IPS-NIHi7 (cell line): ENCODE data around the gene TNFAIP6.

Experiments
- DNase-seq: peaks from one replicate; pipeline ENCODE4 v3.0.0; 2012; ENCODE audit warnings: mixed read lengths; ENCODE audit errors: extremely low spot score

Gene TNFAIP6

DNA sequence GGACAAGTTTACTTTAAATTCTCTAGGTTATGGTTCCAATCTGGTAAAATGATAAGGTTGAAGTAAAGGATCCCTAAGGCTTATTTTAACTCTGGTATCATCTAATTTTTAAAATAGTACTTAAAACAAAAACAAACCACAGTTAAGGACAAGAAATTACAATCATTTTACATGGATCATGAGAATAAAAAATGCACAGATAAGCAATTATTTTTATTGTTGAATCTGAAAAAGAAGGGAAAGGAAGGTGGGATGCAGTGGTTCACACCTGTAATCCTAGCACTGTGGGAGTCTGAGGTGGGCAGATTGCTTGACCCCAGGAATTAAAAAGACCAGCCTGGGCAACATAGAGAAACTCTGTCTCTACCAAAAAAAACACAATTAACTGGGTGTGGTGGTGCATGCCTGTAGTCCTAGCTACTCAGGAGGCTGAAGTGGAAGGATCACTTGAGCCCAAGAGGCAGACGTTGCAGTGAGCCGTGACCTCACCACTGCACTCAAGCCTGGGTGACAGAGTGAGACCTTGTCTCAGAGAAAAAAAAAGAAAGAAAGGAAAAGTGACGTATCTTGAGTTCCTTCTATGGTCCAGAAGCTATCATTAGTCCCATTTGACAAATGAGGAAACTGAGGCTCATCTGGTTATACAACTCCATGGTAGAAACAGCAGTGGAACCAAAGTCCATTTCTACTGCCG, 2.5 kb downstream of the TNFAIP6 start:
- no peak for DNase-seq

- no peak for DNase-seq
Measured at GRCh38 chr2:151361674-151362370, 4.4 kb downstream of the TNFAIP6 start.

DNA sequence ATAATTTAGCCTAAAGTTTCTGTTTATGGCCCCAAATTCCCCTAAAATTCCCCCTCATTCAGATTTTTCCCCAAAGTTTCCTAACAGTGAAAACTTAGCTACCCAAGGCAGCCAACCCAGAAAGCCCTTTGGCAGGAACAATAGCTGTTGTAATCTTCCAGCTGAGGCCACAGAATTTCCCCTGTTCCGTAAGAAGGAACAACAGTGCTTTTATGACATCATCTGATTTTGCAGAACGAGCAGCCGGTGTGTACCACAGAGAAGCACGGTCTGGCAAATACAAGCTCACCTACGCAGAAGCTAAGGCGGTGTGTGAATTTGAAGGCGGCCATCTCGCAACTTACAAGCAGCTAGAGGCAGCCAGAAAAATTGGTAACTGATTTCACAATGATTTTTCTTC, 6.3 kb downstream of the TNFAIP6 start:
- no peak for DNase-seq

DNA sequence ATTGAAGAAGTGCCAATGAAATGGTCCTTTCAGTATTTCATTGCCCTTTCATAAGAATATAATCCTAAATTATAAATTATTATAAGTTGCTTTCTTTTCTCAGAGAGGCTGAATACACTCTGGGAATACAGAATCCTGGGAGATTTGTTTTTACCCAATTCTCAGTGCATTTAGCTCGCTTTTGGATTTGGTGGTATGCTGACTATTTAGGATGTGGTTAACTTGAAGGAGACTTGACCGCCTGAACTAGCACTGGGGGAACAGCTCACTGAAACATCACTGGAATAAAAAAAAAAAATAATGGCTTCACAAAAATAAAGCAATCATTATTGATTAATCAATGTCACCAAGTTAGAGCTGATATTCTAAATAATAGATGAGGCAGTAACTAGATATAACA, 10.2 kb downstream of the TNFAIP6 start:
- DNase-seq = no peak

GRCh38 chr2:151374436-151374835, 17.0 kb downstream of the TNFAIP6 start:
- DNase-seq = no peak

GRCh38 chr2:151379169-151379568, 21.8 kb downstream of the TNFAIP6 start:
- no peak for DNase-seq

DNA sequence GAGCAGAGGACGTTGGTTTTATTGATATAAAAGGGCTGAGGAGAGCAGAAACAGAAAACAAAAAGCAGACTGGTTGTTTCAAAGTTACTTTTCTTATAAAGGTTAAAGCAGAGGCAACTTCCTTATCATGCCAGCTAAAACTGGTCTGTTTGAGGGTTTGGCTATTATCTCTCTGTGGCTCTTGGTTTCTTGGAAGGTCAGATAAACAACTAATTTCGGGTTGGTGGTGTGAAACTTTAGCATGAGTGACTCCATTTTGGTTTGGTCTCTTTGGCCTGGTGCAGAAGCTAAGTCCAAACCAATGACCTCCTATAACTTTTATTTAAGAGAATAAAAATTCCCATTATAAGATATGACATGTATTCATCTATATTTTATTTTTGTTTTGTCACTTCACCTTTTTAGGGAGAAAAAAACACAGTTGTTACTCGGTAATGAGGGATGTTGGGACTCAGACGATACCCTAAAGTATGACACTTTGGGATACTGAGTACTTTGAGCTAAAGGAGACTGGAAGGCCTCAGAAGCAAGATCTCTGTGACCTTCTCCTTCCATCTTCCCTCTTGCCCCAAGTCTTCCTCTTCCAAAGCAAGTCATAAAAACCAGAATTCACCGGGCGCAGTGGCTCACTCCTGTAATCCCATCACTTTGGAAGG, 23.3 kb downstream of the TNFAIP6 start:
- no peak for DNase-seq

GRCh38 chr2:151381266-151381665, 23.9 kb downstream of the TNFAIP6 start:
- no peak for DNase-seq

- DNase-seq = no peak
Measured at GRCh38 chr2:151388011-151388410, 30.6 kb downstream of the TNFAIP6 start.

DNA sequence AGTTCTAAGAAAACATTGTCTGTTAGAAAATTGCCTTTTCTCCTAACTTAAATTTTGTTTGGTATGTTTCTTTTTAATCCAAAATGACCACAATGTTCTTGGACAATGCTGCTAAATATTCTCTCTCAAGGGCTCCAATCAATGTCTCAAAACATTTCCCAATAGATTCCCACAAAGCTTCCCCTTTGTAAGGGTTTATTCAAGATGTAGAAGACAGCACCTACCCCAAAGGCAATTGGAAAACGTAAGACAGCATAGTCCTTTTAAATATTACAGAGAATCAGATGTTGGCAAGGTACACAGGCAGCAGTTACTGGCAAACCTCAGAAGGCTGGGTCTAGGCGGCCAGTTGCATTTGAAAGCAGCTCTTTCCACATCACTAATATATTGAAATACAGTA, 34.0 kb downstream of the TNFAIP6 start:
- DNase-seq = no peak

DNA sequence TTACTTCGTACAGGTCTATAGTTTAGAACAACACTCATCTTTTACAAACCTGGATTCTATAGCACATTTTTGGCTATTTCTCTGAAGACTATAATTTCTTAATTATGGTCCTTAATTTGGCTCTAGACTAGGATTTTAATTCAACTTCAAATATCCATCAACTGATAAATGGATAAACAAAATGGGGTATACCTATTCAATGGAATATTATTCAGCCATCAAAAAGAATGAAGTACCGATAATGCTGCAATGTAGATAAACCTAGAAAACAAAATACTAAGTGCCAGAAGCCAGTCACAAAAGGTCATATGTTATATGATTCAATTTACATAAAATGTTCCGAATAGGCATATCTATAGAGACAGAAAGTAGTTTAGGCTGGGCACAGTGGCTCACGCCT, 37.1 kb downstream of the TNFAIP6 start:
- no peak for DNase-seq

DNA sequence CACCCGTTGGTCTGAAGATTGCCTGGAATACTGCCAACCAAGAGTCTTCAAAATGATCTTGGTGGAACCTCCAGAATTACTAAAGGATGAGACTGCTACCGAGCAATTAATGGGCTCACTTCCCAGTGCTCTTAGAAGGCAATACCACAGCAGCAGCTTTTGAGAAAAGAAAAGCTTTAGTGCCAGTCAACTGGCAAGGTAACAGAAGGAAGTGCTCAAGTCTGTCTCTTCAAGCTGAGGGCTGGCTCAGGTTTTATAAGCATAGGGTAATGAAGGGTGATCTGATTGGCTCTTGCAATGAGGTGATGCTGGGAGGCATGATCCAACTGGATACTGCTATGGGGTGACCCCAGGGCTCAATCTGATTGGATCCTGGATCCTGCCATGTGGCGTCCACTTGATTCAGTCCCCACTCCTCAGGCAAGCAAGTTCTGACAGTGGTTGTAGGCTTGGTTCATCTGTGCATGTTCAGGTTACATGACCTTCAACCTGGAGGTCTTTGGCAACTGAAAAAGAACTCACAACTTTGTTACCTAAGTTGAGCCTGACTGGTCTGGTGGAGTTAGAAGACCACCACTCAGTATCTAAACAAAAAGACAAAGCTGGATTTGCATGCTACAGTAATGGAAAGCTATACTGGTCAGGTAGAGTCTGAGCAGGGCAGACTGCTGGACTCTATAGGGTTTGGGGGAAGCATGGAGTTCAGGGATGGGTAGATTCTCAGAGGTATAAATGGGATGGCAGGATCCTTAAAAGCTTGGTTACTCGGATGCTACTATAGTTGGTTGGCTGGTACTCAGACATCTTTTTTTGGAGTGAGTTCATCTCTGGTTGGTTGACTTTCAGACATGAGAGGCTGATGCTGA, 38.4 kb downstream of the TNFAIP6 start:
- no peak for DNase-seq

GRCh38 chr2:151399981-151400380, 42.6 kb downstream of the TNFAIP6 start:
- no peak for DNase-seq

DNA sequence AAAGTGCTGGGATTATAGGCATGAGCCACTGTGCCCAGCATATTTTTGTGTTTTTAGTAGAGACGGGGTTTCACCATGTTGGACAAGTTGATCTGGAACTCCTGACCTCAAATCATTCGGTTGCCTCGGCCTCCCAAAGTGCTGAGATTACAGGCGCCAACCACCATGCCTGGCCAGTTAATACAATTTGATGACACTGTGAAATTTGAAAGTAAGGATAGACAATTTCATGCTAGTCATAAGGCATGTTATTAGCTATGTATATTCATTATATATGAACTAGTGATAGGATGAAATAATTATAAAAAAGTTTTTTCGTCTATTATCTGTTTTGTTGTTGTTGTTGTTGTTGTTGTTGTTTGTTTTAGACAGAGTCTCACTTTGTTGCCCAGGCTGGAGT, 43.8 kb downstream of the TNFAIP6 start:
- no peak for DNase-seq

DNA sequence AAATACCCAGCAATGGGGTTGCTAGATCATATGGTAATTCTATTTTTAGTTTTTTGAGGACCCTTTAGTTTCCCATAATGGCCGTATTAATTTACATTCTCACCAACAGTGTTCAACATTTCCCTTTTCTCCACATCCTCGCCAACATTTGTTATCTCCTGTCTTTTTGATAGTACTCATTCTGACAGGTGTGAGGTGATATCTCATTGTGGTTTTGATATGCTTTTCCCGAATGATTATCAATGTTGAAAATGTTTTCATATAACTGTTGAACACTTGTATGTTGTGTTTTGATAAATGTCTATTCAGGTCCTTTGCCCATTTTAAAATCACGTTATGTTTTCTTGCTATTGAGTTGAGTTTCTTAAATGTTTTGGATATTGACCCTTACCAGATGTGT, 46.5 kb downstream of the TNFAIP6 start:
- DNase-seq = no peak

DNA sequence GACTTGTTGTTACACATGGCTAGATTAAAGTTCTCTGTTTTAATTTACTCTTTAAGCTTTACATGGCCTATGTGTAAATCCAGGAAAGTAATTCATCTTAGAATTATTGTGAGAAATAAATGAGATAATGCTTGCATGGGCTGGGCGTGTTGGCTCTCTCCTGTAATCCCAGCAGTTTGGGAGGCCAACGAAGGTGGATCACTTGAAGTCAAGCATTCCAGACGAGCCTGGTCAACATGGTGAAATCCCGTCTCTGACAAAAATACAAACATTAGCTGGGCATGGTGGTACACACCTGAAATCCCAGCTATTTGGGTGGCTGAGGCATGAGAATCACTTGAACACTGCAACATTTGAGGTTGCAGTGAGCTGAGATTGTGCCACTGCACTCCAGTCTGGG, 48.0 kb downstream of the TNFAIP6 start:
- DNase-seq = no peak

- no peak for DNase-seq
Measured at GRCh38 chr2:151407281-151407680, 49.9 kb downstream of the TNFAIP6 start.

DNA sequence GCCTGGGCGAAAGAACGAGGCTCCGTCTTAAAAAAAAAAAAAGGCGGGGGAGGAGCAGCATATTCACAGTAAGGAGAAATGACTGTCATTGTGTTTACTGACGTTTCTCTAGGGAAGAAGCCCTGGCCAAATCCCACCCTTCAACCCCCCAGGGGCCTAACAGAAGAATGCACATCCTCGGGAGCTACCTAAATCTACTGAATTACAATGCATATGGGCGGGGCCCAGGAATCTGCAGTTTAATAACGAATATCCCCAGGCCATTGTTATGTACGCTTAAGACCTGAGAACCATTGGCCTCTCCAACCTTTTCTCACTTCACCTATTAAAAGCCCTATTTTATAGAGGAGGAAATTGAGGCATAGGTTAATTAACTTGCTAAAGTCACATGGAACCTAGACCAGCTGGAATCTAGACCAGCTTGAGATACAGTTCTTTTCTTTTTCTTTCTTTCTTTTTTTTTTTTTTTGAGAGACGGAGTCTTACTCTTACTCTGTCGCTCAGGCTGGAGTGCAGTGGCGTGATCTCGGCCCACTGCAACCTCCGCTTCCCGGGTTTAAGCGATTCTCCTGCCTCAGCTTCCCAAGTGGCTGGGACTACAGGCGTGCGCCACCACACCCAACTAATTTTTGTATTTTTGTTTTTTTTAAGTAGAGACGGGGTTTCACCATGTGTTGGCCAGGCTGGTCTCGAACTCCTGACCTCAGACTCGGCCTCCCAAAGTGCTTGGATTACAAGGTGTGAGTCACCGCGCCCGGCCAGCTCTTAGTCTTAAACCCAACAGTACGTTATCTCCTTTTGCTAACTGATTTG, 51.6 kb downstream of the TNFAIP6 start:
- DNase-seq = peak; percentile 50

- peak; percentile 97 for DNase-seq
Measured at GRCh38 chr2:151409601-151410484, 52.5 kb downstream of the TNFAIP6 start, which contains the start of gene RIF1. Gene RIF1 (plus strand): TSS chr2:151409902. CDS start chr2:151410424, 522 bp downstream.

GRCh38 chr2:151410485-151410834, 53.1 kb downstream of the TNFAIP6 start:
- peak; percentile 38 for DNase-seq
